ENCODE data around the gene AKT1. TPM values are rescaled to one million over a fixed set of nuclear protein-coding genes. Genes with fewer than 3 reads are reported as not detected.

Gene AKT1
- total RNA-seq, 2 donors from 2014 or later = 158 to 162 TPM

DNA sequence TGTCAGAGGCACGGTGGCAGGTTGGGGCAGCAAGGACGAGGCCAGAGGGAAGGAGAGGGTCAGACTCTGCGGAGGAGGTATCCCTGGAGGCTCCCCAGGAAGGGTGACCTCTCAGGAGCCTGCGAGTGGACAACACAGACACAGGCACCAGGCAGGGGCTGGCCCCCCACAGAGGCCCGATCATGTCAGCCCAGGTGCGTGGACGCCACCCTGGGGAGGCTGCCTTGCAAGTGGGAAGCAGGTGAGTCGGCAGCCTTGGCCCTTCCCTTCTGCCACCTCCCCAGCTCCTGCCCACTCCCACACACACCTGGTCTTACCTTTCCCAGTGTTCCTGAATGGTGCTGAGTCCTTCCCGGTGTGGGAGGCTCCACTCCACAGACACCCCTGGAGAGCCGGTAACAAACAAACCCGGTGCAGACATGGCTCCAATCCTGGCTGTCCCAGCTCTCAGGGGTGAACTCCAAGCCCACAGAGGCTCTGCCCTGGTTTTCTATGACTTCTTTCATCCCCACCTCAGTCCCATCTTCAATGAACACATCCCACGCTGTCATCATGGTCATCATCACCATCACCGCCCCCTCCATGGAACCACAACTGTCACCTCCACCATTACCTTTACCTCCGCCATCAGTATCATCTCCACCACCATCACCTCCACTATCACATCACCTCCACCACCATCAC lies 10.5 kb upstream of the AKT1 start:
- no peak for ATAC-seq (ENCODE audit: insufficient number of reproducible peaks, low FRiP score, low read depth)
- TF ChIP-seq, protein P1, sequence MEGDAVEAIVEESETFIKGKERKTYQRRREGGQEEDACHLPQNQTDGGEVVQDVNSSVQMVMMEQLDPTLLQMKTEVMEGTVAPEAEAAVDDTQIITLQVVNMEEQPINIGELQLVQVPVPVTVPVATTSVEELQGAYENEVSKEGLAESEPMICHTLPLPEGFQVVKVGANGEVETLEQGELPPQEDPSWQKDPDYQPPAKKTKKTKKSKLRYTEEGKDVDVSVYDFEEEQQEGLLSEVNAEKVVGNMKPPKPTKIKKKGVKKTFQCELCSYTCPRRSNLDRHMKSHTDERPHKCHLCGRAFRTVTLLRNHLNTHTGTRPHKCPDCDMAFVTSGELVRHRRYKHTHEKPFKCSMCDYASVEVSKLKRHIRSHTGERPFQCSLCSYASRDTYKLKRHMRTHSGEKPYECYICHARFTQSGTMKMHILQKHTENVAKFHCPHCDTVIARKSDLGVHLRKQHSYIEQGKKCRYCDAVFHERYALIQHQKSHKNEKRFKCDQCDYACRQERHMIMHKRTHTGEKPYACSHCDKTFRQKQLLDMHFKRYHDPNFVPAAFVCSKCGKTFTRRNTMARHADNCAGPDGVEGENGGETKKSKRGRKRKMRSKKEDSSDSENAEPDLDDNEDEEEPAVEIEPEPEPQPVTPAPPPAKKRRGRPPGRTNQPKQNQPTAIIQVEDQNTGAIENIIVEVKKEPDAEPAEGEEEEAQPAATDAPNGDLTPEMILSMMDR (IDR thresholded peaks at IDR 0.05) = no peak
- Histone ChIP-seq H3K27me3 (replicated peaks; ENCODE audit: insufficient read depth) (no peaks in the 10 kb centered on the region), H3K9me3 (no peaks in the 10 kb centered on the region), H3K36me3 (no peaks in the 10 kb centered on the region), H3K27ac (no peak overlapping the region), H3K4me1 (ENCODE audit: control insufficient read depth in 1 of 2, low read depth in 2 of 2) (peaks cover 8 to 29% of the 10 kb centered on the region in 2 donors), H3K4me3 (no peak overlapping the region)
- no peak for DNase-seq (ENCODE audit: low spot score)

- no peak for DNase-seq (ENCODE audit: low spot score)
- TF ChIP-seq, protein P1 (IDR thresholded peaks at IDR 0.05) = no peak
Observed at GRCh38 chr14:104805326-104805678, 9.8 kb upstream of the AKT1 start.

DNA sequence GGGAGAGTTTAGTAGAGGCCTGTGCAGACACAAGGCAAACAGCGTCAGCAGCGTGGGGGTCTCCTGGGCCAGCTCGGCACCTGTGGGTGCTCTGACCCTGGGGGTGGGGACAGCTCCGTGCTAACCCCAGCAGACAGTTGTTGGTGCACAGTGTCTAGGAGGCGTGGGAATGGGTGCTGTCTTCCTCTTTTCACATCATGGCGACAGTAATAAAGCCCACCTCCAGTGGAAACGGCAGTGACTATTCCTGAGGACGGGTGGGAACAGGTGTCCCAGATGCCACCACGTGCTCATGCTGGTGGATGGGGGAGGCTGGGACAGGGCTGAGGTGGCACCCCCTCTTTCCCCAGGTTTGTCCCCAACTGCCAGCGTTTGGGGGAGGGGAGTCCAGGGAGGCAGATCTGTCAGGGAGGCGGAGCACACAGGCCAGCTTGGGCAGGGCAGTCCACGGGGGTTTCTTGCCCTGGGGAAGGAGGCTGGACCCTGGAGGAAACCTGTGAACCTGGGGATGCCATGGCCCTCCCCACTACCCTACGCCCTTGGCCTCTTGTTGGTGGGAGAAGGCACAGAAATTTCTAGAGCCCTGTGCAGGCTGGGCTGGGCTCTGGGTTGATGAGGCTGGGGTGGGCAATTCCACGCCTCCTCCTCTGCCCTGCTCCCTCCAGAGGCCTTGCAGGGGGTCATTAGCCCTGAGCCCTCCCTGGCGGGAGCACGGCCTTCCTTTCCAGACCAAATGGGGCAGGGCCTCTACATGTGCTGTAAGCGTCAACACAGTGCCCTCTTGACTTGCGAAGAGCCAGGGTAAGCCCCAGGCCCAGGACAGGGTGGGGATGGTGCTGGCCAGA lies 9.2 kb upstream of the AKT1 start:
- H3K27me3 ChIP-seq (replicated peaks; ENCODE audit: insufficient read depth) = no peaks in the 10 kb centered on the region
- TF ChIP-seq, protein P1 (IDR thresholded peaks at IDR 0.05) = no peak
- H3K4me1 ChIP-seq (ENCODE audit: control insufficient read depth in 1 of 2, low read depth in 2 of 2) = peaks cover 9 to 31% of the 10 kb centered on the region in 2 donors
- no peaks in the 10 kb centered on the region for H3K9me3 ChIP-seq
- DNase-seq (ENCODE audit: low spot score) (no peak), ATAC-seq (ENCODE audit: insufficient number of reproducible peaks, low FRiP score, low read depth) (no peak)
- no peak overlapping the region for H3K27ac ChIP-seq
- no peaks in the 10 kb centered on the region for H3K36me3 ChIP-seq
- H3K4me3 ChIP-seq = no peak overlapping the region

More at GRCh38 chr14:104805326-104805678, 9.8 kb upstream of the AKT1 start:
- Histone ChIP-seq H3K36me3 (no peaks in the 10 kb centered on the region), H3K9me3 (no peaks in the 10 kb centered on the region), H3K4me3 (no peak overlapping the region), H3K4me1 (ENCODE audit: control insufficient read depth in 1 of 2, low read depth in 2 of 2) (peaks cover 8 to 29% of the 10 kb centered on the region in 2 donors), H3K27me3 (replicated peaks; ENCODE audit: insufficient read depth) (no peaks in the 10 kb centered on the region), H3K27ac (no peak overlapping the region)
- ATAC-seq (ENCODE audit: insufficient number of reproducible peaks, low FRiP score, low read depth) = no peak

DNA sequence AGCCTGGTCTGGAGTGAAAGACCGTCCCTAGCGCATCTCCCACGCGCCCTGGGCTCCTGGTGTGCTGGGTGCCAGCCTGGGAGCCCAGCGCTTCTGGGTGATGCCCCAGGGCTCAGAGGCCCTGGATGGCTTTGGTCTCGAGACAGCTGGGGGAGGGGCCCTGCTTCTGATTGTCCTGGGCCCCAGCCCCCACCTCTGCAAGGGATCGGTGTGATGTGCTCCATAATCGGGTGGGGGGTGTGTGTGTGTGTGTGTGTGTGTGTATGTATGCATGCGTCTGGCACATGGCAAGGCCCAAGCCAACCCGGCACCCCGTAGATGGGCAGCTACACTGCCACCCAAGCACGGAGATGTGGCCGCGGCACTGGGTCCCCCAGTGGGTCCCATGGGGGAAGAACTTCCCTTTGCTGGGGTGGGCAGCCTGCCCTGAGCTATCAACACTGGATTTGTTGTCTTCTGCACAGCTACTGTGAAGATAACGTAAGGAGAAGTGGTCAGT lies 8.4 kb upstream of the AKT1 start:
- Histone ChIP-seq H3K4me3 (no peak overlapping the region), H3K27ac (no peak overlapping the region), H3K36me3 (no peaks in the 10 kb centered on the region), H3K27me3 (replicated peaks; ENCODE audit: insufficient read depth) (no peaks in the 10 kb centered on the region), H3K4me1 (ENCODE audit: control insufficient read depth in 1 of 2, low read depth in 2 of 2) (peaks cover 11 to 33% of the 10 kb centered on the region in 2 donors), H3K9me3 (no peaks in the 10 kb centered on the region)
- TF ChIP-seq, protein P1 (IDR thresholded peaks at IDR 0.05) = no peak
- ATAC-seq (ENCODE audit: insufficient number of reproducible peaks, low FRiP score, low read depth) = no peak
- DNase-seq (ENCODE audit: low spot score) = no peak

DNA sequence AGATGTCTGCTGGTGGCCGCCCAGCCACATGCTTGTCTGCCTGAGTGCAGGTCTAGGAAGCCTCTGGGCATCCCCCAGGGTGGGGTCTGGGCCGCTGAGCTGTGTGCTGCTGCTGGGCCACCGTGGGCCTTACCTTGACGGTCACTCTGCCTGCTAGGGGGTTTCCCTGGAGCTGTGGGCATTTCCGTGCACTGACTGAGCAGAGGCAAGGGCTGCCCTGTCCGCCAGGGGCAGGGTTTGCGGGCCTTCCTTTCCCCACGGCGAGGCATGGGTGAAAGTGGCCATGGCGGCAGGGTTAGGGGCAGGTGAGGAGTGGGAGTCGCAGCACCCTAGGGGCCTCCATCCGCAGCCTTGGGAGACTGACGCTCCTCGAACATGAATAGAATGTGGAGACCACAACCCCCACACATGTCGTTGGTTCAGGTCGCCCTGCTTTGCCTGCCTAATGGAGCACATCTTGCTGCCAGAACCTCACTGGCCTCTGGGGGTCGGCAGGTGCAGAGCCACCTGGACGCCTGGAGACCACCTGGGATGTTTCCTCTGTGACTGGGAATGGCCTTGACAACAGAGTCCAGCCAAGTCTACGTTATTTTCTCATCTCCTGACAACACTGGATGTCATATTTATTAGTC lies 7.8 kb upstream of the AKT1 start:
- H3K4me1 ChIP-seq (ENCODE audit: control insufficient read depth in 1 of 2, low read depth in 2 of 2) = peaks cover 11 to 33% of the 10 kb centered on the region in 2 donors
- H3K9me3 ChIP-seq = no peaks in the 10 kb centered on the region
- ATAC-seq (ENCODE audit: insufficient number of reproducible peaks, low FRiP score, low read depth) (no peak), DNase-seq (ENCODE audit: low spot score) (no peak)
- H3K36me3 ChIP-seq = no peaks in the 10 kb centered on the region
- no peak overlapping the region for H3K27ac ChIP-seq
- no peak overlapping the region for H3K4me3 ChIP-seq
- no peaks in the 10 kb centered on the region for H3K27me3 ChIP-seq (replicated peaks; ENCODE audit: insufficient read depth)
- TF ChIP-seq, protein P1 (IDR thresholded peaks at IDR 0.05) = no peak
